Stimulated activated CD4-positive, alpha-beta T cell treated with anti-CD3 and anti-CD28 coated beads, Interleukin-15, amount 100 ng/mL, for 24 hours (primary cell): ENCODE results near the gene SLC8B1.

Experiments used
- DNase-seq: peaks from one replicate; pipeline ENCODE4 v3.0.0-alpha.2; 2020

The SLC8B1 gene

DNA sequence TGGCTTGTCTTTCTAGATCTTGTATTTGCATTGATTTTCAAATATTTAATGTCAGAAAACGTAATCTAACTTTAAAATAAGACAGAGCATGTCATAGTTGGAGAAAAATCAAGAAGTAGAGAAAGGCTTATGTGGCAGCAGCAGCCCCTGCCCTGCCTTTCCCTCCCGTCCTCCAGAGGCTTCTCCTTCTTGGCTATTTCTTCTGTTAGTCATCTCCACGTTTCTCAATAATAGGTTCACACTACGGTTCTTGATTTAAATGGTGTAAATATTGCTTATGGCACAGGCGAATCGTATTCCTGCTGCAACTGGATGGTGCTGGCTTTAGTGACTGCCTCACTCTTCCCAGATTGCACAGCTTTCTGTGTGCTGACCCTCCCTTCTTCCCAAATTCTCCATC, 42.8 kb downstream of the SLC8B1 start:
- no peak for DNase-seq

- no peak for DNase-seq
Observed at GRCh38 chr12:113291586-113291985, 43.3 kb downstream of the SLC8B1 start.

- DNase-seq: no peak
Observed at GRCh38 chr12:113290506-113290905, 44.4 kb downstream of the SLC8B1 start.

- DNase-seq: no peak
Observed at GRCh38 chr12:113289361-113289760, 45.5 kb downstream of the SLC8B1 start.

DNA sequence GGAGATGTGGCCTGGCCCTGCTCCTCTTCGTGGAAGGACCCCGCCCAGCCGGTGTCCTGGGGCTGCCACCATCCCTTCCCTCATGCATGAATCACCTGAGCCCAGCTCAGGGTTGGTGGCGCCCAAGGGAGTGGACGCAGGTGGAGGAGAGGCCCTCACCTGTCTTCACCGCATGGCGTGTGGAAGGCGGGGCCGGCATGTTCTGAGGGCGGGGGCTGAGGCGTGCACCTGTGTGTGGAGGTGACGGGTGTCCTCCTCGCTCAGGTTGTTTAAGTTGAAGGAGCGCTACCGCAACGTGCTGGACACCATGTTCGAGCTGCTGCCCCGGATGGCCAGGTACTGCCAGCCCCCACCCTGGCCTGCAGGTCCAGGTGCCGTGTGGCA, 47.0 kb downstream of the SLC8B1 start:
- no peak for DNase-seq

- no peak for DNase-seq
Observed at GRCh38 chr12:113287146-113287898, 47.6 kb downstream of the SLC8B1 start.

GRCh38 chr12:113286712-113287111, 48.2 kb downstream of the SLC8B1 start:
- DNase-seq: no peak

- no peak for DNase-seq
Observed at GRCh38 chr12:113285679-113286610, 49.0 kb downstream of the SLC8B1 start.

DNA sequence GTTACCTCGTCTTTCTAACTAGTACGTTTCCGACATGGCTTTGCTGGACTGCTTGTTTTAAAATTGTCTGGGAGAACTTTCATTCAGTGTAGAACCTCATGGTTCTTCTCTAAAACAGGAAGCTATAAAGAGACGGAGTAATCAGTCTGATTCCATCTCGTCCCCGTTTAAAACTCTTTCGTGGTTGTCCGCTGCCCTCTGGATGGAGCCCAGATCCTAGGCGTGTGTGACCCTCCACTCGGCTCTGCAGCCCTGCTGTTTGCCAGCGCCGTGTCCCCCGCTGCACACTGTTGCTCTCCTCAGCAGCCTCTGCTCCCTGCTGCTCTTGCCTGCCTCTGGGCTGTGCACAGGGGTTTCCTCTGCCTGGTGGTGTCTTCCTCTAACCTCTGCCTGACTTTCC, 50.2 kb downstream of the SLC8B1 start:
- no peak for DNase-seq

GRCh38 chr12:113278633-113279032, 56.3 kb downstream of the SLC8B1 start:
- DNase-seq: no peak

- no peak for DNase-seq
Observed at GRCh38 chr12:113278141-113278540, 56.8 kb downstream of the SLC8B1 start.

GRCh38 chr12:113277511-113277910, 57.4 kb downstream of the SLC8B1 start:
- no peak for DNase-seq

DNA sequence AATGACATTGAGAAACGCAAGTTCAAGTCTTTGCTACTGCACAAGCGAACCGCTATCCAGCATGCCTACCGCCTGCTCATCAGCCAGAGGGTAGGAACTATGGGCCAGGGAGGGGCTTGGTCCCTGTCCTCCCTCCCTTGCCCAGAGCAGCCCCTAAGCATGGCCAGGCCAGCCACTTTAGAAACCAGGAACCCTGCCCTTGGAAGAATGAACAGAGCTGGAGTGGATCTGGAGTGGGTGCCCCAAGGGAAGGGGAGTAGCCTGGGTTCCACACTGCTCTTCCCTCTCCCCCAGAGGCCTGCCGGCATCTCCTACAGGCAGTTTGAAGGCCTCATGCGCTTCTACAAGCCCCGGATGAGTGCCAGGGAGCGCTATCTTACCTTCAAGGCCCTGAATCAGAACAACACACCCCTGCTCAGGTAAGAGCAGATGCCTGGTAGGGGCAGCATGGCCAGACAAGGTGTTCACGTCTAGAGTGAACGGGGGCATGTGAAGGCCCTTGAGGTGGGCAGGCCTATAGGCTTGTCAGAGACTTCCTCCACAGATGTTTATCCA, 57.9 kb downstream of the SLC8B1 start:
- DNase-seq: no peak

GRCh38 chr12:113276306-113276705, 58.6 kb downstream of the SLC8B1 start:
- no peak for DNase-seq

DNA sequence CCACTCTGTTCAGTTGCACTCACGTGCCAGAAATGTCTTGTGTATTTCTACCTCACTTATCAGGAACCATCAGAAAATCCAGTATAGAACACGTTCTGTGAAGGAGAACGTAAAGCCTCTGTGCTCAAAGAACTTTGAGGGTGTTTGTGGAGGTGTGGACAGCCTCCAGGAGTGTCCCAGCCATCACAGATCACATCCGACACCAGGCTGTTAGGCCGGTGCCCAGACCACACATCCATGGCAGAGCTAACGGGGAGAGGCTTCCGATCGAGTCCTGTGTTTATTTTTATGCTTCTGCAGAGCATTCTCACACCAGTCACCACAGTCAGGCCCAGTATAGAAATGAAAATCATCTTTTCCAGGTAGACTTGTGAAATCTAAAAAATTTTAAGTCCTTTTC, 60.1 kb downstream of the SLC8B1 start:
- no peak for DNase-seq

DNA sequence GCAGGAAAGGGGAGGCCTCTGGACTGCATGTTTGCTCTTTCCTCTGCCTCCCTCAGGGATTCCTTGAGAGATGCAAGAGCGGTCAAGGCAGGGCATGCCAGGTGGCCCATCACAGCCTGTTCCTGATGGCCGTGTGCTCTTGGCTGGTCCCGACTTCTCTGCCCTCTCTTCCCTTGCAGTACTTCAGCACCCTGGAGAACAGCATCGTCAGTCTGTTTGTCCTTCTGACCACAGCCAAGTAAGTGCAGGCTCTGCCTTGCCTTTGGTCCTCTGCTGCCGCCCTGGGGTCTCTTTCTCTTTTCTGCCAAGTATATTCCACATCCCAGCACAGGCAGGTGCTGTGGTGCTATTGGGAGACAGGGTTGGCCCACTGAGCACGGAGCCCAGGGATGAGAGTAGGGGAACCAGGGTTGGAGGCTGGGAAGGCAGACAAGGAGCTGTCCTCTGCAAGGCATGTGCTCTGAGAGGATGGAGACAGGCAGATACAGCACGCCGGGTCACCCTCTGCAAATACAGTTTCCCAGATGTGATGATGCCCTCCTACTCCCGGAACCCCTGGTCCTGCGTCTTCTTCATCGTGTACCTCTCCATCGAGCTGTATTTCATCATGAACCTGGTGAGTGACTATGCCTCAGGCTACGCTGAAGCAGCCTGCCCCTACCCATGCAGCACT, 61.7 kb downstream of the SLC8B1 start:
- DNase-seq: no peak

- peak; percentile 55 for DNase-seq
Observed at GRCh38 chr12:113271853-113272561, 62.9 kb downstream of the SLC8B1 start.

- no peak for DNase-seq
Observed at GRCh38 chr12:113271466-113271852, 63.5 kb downstream of the SLC8B1 start.

DNA sequence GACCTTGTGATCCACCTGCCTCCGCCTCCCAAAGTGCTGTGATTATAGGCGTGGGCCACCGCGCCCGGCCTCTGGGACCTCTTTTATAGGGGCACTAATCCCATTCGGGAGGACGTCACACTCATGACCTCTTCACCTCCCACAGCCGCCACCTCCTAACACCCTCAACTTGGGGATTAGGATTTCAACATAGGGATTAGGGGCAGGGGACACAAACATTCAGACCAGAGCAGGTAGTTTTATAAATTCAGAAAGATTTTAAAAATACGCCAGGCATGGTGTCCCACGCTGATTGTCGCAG, 64.2 kb downstream of the SLC8B1 start:
- DNase-seq: no peak

GRCh38 chr12:113269257-113269943, 65.5 kb downstream of the SLC8B1 start:
- DNase-seq: no peak

GRCh38 chr12:113268621-113269020, 66.3 kb downstream of the SLC8B1 start:
- no peak for DNase-seq

DNA sequence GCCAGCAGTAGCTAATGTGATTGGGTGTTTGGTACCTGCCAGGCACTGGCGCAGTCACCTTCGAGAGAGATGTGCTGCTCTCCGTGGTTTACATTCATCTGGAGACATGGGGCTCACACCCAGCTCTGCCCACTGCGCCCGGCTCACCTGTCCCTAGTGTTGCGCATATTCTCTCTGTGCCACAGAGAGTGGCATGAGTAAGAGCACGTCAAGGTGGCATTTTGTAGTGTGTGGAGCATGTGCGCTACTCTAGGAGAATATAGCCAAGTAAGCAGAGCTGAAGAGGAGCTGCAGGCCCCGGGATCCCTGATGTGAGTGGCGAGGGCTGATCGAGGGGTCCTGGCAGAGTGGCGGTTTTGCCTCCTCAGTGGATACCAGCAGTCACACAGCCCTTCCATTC, 66.8 kb downstream of the SLC8B1 start:
- no peak for DNase-seq
